Measurements from ENCODE around the gene TRIM50.

- TF ChIP-seq, protein P1, sequence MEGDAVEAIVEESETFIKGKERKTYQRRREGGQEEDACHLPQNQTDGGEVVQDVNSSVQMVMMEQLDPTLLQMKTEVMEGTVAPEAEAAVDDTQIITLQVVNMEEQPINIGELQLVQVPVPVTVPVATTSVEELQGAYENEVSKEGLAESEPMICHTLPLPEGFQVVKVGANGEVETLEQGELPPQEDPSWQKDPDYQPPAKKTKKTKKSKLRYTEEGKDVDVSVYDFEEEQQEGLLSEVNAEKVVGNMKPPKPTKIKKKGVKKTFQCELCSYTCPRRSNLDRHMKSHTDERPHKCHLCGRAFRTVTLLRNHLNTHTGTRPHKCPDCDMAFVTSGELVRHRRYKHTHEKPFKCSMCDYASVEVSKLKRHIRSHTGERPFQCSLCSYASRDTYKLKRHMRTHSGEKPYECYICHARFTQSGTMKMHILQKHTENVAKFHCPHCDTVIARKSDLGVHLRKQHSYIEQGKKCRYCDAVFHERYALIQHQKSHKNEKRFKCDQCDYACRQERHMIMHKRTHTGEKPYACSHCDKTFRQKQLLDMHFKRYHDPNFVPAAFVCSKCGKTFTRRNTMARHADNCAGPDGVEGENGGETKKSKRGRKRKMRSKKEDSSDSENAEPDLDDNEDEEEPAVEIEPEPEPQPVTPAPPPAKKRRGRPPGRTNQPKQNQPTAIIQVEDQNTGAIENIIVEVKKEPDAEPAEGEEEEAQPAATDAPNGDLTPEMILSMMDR (IDR thresholded peaks at IDR 0.05), result no peak
- TF ChIP-seq POLR2A (IDR thresholded peaks at IDR 0.05), result no peak
- TF ChIP-seq POLR2AphosphoS5 (IDR thresholded peaks at IDR 0.05), result no peak
These were observed 14.9 kb downstream of the TRIM50 start for GRCh38 chr7:73312831-73313520.
